Measurements from ENCODE around the gene SDCCAG8. TPM values are rescaled to one million over a fixed set of nuclear protein-coding genes. Genes with fewer than 3 reads are reported as not detected.

The SDCCAG8 gene
- total and polyA plus RNA-seq, 2 of the 8 experiments (the other 6 are each of a cell fraction or from before 2014, with no cell fraction given), result 15.6 to 21.0 TPM

DNA sequence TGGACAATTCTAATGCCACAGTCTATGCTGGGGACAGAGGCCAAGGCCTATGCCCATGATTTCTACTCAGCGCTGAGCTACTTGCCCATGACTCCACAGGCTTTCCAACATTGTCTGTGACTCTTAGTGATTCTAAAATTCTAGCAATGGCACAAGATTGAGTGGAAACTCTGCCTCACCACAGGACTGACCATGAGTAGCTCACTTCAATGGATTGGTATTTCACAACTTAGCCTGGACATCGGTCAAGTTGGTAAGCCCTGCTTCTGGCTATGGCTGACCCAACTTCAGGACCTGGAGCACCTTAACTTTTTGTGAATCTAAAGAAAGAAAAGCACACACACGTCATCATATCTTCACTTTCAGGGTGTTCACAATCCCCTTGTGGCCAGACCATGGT, 255.1 kb downstream of the SDCCAG8 start:
- FAIRE-seq, result no peak
- no peak overlapping the region for H3K9ac ChIP-seq (replicated peaks in 1 of 4; ENCODE audit: extremely low read depth in 1 of 4, low read depth in 3 of 4, low read length in 3 of 4)
- 100% methylated on average over 3 of the region's 3 CpGs; no CpG with 5 or more reads in 1 of the 2 experiments for WGBS, 2 experiments (ENCODE audit: extremely low coverage in 1 of 2, insufficient coverage in 1 of 2, insufficient read length in 1 of 2, insufficient replicate concordance in 2 of 2, low coverage in 1 of 2, low lambda C conversion rate in 2 of 2, missing lambda C conversion rate in 1 of 2)
- ChIA-PET POLR2A (ENCODE audit: partially characterized antibody) (no interaction called here), CTCF (ENCODE audit: partially characterized antibody) (no interaction called here)
- no peaks in the 10 kb centered on the region for H3K36me3 ChIP-seq (ENCODE audit: control insufficient read depth in 2 of 4, insufficient read depth in 4 of 4, low read length in 3 of 4)
- H2AK5ac ChIP-seq (ENCODE audit: low read depth, low read length), result no peak overlapping the region
- no peak overlapping the region for H3K56ac ChIP-seq (replicated peaks; ENCODE audit: insufficient read length, low read depth, low read length)
- no peak overlapping the region for H2BK5ac ChIP-seq (ENCODE audit: low read depth, low read length)
- H3K79me1 ChIP-seq (ENCODE audit: low read depth, low read length), result no peaks in the 10 kb centered on the region; the same call in 1 of the 2 replicates
- DNase-seq (ENCODE audit: low read depth in 1 of 2, low spot score in 2 of 2), result no peak
- no peak overlapping the region for H4K91ac ChIP-seq (replicated peaks; ENCODE audit: insufficient read length, low read length)
- H3K23me2 ChIP-seq (ENCODE audit: low read depth, low read length), result no peaks in the 10 kb centered on the region
- H3K27ac ChIP-seq (ENCODE audit: low read depth, low read length), result no peak overlapping the region
- no peak overlapping the region for H2BK12ac ChIP-seq (ENCODE audit: low read depth, low read length)
- no peak overlapping the region for H4K8ac ChIP-seq (ENCODE audit: extremely low read depth, insufficient read depth, low read length)
- no peak overlapping the region for H3K18ac ChIP-seq (ENCODE audit: extremely low read depth, low read length)
- no peak overlapping the region for H3K4me3 ChIP-seq (ENCODE audit: extremely low read depth in 1 of 4, insufficient read depth in 2 of 4, low read depth in 3 of 4, low read length in 4 of 4)
- no peak overlapping the region for H2BK15ac ChIP-seq (ENCODE audit: low read length)
- H2BK20ac ChIP-seq (ENCODE audit: low read length), result no peak overlapping the region
- no peak overlapping the region for H2AFZ ChIP-seq (ENCODE audit: low read length)
- no peak overlapping the region for H3K23ac ChIP-seq (ENCODE audit: insufficient read length)
- H4K20me1 ChIP-seq (replicated peaks in 1 of 2; ENCODE audit: control insufficient read depth in 1 of 2, insufficient read depth in 2 of 2, low read length in 2 of 2), result no peaks in the 10 kb centered on the region
- H3K9me3 ChIP-seq (ENCODE audit: insufficient read depth in 2 of 2, low read depth in 1 of 2, low read length in 1 of 2), result no peaks in the 10 kb centered on the region
- H3K4me1 ChIP-seq (replicated peaks in 1 of 4; ENCODE audit: control insufficient read depth in 3 of 4, insufficient read depth in 4 of 4, low read length in 3 of 4), result peaks cover 0 to 12% (median 6%) of the 10 kb centered on the region in 4 experiments; a peak in 5 of 7 replicates
- no peak overlapping the region for H3K4me2 ChIP-seq (ENCODE audit: insufficient read depth in 1 of 2, low read depth in 2 of 2, low read length in 2 of 2)
- no peaks in the 10 kb centered on the region for H3K79me2 ChIP-seq (ENCODE audit: control insufficient read depth in 1 of 2, insufficient read depth in 2 of 2, low read length in 2 of 2)
- TF ChIP-seq, protein P1, sequence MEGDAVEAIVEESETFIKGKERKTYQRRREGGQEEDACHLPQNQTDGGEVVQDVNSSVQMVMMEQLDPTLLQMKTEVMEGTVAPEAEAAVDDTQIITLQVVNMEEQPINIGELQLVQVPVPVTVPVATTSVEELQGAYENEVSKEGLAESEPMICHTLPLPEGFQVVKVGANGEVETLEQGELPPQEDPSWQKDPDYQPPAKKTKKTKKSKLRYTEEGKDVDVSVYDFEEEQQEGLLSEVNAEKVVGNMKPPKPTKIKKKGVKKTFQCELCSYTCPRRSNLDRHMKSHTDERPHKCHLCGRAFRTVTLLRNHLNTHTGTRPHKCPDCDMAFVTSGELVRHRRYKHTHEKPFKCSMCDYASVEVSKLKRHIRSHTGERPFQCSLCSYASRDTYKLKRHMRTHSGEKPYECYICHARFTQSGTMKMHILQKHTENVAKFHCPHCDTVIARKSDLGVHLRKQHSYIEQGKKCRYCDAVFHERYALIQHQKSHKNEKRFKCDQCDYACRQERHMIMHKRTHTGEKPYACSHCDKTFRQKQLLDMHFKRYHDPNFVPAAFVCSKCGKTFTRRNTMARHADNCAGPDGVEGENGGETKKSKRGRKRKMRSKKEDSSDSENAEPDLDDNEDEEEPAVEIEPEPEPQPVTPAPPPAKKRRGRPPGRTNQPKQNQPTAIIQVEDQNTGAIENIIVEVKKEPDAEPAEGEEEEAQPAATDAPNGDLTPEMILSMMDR (IDR thresholded peaks at IDR 0.05; ENCODE audit: control extremely low read depth in 1 of 3, insufficient read depth in 1 of 3, low read depth in 1 of 3, low read length in 3 of 3), result no peak
- TF ChIP-seq RNF2 (IDR thresholded peaks at IDR 0.05; ENCODE audit: borderline replicate concordance, low read depth, low read length, missing control alignments, poor library complexity, severe bottlenecking), result no peak
- no peak overlapping the region for H2BK120ac ChIP-seq (replicated peaks; ENCODE audit: low read depth, low read length)
- H3K27me3 ChIP-seq (replicated peaks in 1 of 4; ENCODE audit: control insufficient read depth in 3 of 4, extremely low read depth in 1 of 4, insufficient read depth in 3 of 4, low read length in 3 of 4), result no peaks in the 10 kb centered on the region
- H4K5ac ChIP-seq (ENCODE audit: insufficient read length, low read depth, low read length), result no peak overlapping the region
- H3K14ac ChIP-seq (ENCODE audit: insufficient read length), result no peak overlapping the region
- no peak overlapping the region for H3K4ac ChIP-seq (replicated peaks; ENCODE audit: insufficient read length, low read depth, low read length)

All from H1 (cell line).